NCI-H345 treated with DMSO at 0.1 percent for 48 hours (cell line): Measurements from ENCODE around the gene NR2C2.
"Not testable (repeated sequence)": the region's sequence is repeated elsewhere in the genome, so short reads cannot be mapped to it uniquely, and the experiment has no call there.

Source experiments
- DNase-seq: peaks from one replicate; lab custom pipeline; 2025; ENCODE audit not compliant: unreplicated experiment; lab: John Stamatoyannopoulos, UW

The NR2C2 gene

DNA sequence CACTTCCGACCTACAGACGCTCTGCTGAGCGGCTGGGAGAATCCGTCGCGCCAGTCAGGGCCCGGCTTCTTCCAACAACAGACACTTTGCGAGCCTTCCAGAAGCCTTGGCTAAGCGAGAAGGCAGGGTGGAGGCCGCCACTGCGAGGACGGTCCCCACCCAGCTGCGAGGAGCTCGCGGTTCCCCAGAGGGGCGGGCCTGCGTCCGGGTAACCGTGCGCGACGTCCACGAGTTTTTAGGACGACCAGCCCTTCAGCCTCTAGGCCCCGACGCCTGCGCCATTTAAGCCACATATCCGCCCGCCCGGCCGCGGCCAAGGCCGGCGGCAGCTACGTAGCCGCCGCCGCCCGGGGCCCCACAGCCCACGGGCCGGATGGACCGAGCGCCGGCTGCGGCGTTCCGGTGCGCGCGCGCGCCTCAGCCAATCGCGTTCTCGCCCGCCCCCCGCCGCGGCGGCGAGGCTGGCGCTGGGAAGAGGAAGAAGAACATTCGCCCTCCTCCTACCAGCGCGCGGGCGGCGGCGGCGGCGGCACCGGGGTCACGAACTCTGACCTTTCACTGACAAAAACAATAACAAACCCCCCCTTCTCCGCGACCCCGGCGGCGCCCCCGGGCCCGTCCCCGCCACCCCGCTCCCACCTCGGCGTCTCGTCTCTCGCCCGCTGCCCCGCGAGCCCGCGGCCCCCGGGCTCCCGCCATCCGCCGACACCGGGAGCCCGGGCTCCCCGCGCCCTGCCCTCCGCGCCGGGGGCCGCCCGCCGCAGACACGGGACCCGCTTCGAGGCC lies at the start of gene NR2C2:
TSS of gene NR2C2 (plus strand) at position 484 of the 786 bp plus-strand sequence. CDS start 56,332 bp downstream, outside the sequence.
- peak; percentile 18 for DNase-seq

DNA sequence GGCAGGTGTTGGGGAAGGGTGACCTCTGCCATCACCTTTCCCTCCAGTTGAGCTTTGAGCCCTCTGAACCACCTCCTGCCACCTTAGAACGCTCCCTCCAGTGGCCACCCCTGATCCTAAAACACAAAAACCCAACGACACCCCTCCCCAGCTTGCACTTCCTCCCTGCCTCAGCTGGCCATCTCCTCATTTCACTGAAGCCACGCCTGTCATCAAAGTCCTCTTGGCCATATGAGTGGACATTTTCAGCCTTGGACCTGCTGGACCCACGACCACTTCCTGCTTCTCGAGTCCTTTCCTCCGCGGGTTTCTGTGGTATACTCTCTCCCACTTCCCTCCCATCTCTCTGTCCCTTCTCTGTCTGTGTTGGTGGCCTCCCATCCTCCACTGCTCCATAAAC lies 48.5 kb upstream of the NR2C2 start:
- DNase-seq: no peak

DNA sequence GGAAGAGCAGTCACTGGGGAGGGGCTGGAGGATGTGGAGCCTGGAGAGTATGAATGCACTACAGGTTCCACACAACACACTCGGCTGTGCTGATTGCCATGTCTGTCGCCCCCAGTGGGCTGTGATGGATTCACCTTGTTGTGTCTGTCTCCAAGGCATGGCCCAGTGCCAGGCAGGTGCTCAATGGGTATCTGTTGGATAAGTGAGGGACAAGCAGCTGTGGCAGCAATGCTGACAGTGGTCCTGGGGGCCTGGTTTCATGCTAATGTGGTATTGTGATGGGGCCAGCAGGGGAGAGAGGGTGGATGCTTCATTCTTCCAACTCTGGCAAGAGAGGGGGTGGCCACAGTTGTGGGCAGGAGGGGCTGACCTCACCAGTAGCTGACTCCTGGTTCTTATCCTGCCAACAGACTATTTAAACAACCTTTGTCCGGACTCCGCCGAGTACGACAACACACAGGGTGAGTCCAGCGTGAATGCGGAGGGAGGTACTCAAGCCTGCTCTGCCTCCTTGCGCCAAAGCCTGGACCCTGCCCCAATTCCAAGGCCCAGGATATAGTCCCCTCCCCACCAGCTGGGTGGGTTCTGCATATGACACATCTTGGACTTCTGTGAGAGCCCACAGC lies 47.3 kb upstream of the NR2C2 start:
- peak; percentile 54 for DNase-seq

DNA sequence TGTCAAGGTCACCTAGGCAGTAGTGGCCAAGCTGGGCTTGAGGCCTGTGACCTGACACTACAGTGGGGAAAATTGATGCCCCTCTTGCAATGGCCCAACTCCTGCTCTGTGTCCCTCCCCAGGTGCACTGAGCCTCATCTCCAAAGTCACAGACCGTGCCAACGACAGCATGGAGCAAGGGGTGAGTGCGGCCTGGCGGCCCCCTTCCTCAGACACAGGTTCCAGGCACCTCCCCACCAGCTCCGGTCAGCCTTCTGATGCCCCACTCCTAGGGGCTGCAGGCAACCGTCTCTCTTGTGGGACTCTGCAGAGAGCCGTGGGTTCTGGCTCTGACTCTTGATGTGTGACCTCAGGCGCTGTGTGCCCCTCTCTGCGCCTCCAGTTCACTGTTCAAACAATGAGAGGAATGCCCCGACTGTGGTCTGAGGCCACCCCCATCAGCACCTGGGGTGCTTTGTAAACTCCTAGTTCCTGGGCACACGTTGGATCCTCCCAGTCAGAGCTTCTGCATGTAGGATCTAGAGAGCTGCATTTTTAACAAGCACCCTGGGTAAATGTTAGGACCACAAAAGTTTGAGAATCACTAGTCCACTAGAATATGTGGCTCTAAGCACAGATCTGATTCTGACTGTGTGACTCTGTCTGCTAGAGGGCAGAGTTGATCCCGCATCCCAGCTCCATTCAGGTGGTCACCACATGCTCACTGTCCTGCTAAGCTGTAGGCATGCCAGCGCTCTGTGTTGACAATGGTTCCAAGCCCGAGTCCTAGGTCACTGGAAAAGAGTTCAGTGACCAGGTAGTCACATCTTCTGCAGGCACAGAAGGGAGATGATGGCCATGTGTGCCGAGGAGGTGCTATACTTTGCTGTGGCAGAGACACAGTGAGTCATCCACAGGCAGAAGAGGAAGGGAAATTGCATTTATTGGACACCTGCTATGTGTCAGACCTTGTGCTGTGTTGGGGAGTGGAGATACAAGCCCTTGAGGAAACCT lies 46.2 kb upstream of the NR2C2 start:
- no peak for DNase-seq

DNA sequence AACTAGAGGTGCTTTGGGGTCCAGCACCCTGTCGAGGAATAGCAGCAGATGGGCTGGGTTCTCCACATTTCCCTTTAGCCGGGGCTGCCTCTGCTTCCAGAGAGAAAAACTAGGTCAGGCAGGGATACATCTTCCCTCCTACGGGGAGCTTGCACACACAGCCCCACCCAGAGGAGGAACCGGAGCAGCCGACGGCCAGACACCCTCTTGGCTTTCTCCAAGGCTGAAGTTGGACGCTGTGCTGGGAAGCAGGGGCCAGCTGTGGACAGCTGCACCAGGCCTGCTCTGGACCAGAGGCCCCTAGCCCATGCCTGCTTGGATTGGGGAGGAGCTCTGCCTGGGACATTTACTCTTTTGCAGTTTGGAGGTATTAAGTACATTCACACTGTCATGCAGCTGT lies 44.7 kb upstream of the NR2C2 start:
- DNase-seq: no peak

DNA sequence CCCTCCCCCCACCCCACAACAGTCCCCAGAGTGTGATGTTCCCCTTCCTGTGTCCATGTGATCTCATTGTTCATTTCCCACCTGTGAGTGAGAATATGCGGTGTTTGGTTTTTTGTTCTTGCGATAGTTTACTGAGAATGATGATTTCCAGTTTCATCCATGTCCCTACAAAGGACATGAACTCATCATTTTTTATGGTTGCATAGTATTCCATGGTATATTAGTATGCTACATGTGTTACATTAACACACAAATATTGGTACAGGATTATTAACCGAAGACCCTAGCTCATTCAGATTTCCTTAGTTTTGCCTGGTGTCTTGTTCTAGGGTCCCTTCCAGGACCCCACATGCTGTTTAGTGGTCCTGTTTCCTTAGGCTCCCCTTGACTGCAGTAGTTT lies 43.9 kb upstream of the NR2C2 start:
- not testable (repeated sequence) for DNase-seq

DNA sequence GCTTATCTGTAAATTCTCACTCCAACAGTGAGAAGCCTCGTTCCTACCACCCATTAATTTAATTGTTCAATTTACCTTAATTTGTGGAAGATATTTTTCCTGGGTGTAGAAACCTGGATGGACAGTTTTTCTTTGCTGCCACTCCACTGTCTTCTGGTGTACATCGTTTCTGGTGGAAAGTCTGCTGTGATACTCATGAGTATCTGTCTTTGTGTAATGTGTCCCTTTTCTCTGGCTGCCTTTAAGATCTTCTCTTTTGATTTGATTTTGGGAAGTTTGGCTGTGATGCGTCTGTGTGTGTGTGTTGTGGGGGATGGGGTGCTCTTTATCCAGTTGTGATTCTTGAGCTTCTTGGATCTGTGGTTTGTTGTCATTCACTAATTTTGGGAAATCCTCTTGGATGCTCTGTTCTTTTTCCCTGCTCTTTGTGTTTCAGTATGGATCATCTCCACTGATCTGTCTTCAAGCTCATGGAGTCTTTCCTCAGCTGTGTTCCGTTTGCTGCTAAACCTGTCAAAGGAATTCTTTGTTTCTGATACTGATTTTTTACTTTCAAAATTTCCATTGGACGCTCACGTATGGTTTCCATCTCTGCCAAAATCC lies 42.2 kb upstream of the NR2C2 start:
- DNase-seq: no peak

DNA sequence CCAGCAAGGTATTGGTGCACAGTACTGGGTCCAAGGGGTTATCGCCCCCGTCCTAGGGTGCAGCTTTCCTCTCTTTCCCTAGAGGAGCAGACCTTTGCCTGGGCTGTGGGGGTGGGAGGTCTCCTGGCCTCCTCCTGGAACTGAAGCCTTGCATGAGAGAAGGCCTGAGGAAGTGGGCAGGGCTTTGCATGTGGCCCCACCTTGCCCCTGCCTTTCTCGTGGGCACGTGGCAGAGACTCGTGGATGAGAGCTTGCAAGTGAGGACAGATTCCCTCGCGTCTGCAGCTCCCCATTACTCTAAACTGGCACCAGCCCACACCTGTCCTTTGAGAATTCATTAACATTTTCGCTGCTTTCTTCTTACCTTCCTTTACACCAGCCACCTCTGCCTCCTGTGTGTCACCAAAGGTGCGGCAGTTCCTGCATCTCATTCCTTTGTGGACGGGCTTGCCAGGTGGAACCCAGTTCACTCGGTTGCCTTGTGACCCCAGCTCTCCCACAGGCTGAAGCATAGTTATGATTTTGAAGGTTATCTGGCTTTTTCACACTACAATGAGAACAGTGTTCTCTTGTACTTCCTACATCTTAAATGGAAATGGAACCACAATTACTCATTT lies 40.9 kb upstream of the NR2C2 start:
- DNase-seq: no peak

DNA sequence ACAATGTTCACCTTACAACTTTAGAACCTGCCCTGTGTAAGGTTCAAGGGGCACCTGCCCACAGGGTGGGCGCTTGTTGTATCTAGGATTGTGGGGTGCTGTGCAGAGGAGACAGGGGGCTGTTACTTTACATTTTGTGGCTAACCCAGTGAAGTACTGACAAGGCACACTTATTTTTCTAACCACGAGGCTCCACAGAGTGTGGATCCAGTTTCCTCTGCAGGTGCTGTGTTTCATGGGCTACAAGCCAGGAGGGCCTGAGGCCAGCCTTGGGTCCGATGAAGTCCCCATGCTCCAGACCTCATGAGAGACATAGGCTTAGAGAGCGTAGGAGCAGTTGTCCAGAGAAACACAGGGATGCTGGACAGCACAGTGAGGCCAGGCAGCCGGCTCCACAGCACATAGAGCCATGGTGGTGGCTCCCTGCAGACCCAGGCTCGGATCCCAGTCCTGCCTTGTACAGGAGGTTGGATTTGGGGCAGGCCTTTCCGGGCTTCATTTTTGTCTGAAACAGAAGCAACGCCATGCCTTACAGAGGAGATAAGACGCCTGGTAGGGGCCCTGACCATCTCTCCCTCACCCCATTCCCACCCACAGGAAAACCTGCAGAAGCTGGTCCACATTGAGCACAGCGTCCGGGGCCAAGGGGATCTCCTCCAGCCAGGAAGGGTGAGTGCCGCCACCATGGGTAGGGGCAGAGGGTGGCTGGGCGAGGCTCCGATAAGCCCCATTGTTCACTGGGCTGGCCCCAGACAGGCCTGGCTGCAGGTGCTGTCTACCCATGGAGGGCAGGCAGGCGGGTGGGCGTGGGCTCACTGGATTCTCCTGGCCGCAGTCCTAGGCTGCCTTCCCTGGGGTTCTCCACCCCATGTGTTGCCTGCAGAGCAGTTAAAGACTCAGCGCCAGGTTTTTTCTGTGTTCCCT lies 40.1 kb upstream of the NR2C2 start:
- DNase-seq: no peak

DNA sequence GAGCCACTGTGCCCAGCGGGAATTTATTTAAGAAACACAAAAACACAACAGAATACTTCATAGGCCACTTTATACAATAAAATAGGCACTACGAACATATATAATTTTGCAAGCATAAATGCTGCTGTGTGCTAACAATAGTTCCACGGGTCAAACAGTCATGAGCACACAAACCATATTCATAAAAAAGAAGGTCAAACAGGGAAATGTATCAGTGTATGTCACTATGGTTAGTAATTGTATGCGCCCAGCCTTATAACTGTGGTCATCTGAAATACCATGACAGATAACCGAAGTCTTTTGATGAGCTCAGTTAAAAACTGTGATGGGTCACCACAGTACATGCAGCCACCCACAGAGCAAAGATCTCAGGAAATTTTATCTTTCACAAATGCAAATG lies 38.1 kb upstream of the NR2C2 start:
- DNase-seq: no peak

DNA sequence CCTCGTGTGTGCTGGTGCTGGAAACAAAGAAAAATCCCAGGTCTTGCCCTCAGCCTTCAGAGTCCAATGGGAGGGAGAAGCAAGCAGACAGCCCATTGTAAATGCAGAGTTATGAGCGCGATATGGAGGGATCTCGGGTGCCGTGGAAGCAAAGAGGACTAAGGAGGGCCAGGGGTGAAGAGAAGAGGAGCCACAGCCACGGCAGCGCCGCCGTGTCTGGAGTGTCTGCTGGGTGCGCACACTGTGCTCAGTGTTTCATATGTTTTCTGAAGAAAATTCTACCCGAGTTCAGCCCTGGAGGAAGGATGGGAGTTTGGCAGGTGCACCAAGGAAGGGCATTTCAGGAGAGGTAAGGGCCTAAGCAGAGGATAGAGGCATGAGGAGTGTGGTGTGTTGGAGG lies 35.7 kb upstream of the NR2C2 start:
- no peak for DNase-seq

DNA sequence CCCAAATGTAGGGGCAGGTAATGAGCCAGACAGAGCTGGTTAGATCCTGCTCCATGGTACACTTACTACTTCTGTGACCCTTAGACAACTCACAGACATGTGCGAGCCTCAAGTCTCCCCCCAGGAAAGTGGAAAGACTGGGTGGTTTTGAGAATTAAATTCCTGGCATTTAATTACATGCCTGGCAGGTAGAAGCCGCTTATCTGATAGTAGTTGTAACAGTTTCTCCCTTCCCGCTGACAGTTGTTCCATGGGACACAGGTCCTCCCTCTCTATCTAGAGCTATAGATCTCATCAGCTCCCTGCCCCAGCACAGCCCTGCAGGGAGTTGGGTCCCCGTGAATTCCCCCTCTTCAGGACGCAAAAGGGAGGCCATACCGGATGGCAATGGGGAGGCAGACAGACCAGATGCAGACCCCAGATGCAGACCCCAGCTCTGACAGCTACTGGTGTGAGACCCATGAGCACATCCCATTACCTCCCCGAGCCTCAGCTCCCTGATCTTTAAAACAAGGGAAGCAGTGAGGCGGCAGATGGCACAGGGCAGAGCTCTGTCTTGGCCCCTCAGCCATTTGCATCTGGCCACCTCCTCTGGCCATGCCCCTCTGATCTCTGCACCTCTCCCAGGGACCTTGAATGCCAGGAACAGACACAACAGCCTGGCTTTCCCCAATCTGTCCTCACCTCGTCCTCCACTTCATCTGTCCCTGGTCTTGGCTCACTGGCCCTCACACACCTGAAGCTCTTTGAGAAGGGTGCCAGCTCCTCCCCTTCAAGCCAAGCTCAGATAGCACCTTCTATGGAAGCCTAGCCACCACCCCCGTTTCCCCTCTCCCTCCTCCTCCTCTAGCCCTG lies 34.1 kb upstream of the NR2C2 start:
- DNase-seq: no peak

DNA sequence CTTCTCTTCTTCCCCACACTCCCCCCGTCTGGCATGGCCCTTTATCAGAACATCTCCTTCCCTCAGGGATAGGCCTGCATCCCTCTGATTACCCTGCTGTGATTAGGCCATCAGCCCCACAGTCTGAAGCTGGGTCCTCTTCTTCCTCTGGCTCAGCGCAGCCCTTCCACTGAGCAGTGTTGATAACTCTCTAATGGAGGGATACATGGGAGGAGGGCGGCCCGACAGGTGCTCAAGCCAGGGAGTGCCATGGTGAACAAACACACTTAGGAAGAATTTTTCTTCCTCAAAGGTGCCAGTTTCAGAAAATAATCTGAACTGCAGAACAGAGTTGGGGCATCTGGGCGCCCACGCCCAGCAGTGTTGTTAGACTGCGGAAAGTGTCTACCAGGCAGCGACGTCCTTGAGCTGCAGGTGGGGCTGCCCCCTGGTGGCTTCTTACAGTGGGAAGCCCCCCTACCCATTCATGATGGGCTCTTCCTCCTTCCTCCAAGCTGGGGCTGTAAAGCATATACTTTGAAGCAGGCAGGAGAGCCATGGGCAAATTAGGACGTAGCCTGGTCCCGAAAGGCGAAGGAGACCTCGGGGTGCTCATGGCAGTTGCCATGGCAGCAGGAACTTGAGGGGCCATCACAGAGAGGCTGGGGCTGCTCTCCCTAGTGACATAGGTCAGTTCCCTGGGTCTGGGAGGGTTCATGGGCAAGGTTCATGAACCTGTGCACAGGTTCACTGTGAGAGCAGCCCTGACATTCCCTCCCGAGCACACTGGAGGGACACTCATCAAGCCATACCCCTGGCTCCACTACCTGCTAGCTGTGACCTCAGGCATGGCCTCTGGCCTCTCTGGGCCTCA lies 33.2 kb upstream of the NR2C2 start:
- DNase-seq: no peak

DNA sequence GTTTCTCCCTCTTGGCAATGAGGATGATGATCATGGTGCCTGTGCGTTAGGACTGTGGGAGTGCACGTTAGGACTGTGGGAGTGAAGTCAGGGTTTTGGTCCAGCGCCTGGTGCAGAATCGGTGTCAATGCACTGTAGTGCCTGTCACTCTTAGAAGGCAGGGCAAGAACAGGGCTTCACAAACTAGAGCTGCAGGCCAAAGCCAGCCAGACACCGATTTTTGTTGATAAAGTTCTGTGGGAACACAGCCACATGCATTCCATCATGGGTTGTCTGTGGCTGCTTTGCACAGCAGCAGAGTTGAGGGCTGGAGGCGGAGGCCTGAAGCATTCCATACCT lies 32.6 kb upstream of the NR2C2 start:
- no peak for DNase-seq

DNA sequence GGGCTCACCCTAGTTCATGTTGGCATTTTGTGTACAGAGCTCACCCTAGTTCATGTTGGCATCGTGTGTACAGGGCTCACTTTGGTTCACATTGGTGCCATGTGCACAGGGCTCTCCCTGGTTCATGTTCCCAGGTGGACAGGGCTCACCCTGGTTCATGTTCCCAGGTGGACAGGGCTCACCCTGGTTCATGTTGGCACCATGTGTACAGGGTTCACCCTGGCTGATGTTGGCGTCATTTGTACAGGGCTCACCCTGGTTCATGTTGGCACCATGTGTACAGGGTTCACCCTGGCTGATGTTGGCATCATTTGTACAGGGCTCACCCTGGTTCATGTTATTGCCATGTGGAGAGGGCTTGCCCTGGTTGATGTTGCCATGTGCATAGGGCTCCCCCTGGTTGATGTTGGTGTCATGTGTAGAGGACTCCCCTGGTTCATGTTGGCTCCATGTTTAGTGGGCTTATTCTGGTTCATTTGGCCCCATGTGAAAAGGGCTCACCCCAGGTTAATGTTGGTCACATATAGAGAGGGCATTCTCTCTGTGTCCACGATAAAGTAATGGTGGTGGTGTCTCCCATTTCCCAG lies 31.7 kb upstream of the NR2C2 start:
- DNase-seq: no peak

DNA sequence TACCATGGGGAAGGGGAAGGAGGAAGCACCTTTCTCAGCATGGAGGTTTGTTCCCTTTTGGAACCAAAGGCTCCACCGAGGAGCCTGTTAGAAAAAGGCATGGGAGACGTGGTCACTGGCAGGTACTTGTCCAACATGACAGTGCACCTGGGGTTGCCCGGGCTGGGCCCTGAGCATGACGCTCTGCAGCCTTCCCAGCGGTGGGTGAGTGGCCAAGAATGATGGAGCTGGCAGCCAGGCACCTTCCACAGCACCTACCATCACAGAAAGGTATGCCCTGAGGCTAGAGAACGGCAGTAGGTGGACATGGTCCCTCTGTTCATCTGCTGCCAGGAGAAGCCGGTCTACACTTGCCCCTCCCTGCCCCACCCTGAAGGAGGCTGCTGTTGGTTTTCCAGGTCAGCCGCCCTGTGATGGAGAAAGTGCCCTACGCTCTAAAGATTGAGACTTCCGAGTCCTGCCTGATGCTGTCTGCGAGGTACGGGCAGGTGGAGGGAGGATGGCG lies 29.0 kb upstream of the NR2C2 start:
- no peak for DNase-seq

DNA sequence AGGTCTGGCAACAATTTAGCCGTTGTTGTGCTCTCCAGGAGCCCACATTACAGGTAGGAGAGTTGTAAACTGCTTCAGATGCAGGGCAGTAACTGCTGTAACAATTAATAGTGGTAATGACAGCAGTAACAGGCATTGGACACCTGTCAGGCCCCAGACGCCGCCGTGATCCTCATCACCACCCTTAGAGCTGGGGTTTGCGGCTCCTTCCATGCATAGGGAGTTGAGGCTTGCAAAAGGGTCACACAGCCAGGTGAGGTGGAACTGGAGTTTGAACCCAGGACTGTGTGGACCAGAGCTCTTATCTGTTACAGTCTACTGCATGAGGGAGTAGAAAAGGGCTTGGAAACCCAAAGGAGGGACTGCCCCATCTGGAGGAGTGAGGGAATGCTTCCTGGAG lies 26.8 kb upstream of the NR2C2 start:
- DNase-seq: no peak
